IMR-90 (cell line): Measurements from ENCODE around the gene BANP. TPM values are rescaled to one million over a fixed set of nuclear protein-coding genes. Genes with fewer than 3 reads are reported as not detected.
"Not testable (repeated sequence)": the region's sequence is repeated elsewhere in the genome, so short reads cannot be mapped to it uniquely, and the experiment has no call there.

ENCODE experiments used
- ATAC-seq: fragments of 200-7000 bp; cut with Tn5 transposase; 2 replicates; pipeline ENCODE4 v1.9.1; 2020; ENCODE audit warnings: low read depth, mild to moderate bottlenecking, moderate library complexity
- BruUV-seq: library from RNA; stranded (reverse); fragments of 400-500 nt; replicated peaks from 2 replicates; lab custom pipeline; 2021; lab: Mats Ljungman, UMichigan
- CTCF ChIA-PET: fragments of 300-600 bp; formaldehyde crosslinking; extraction: SDS; loops from one replicate; lab custom pipeline; 2021; ENCODE audit warnings: antibody characterized with exemption; lab: Yijun Ruan, JAX
- POLR2A ChIA-PET: fragments of 300-600 bp; sonication (Branson Sonifier 250); formaldehyde crosslinking; loops from one replicate; lab custom pipeline; 2022; ENCODE audit warnings: antibody characterized with exemption; ENCODE audit not compliant: unreplicated experiment; lab: Charles Lee
- DNase-seq: peaks from one replicate; pipeline ENCODE4 v3.0.0; 2013
- H2AFZ ChIP-seq: replicated peaks from 2 replicates; pipeline ENCODE3; 2013; ENCODE audit warnings: low read length, mild to moderate bottlenecking; ENCODE audit not compliant: poor library complexity
- H2AK5ac ChIP-seq: 2 replicates; pipeline ENCODE4 v1.6.1; 2013; ENCODE audit warnings: low read depth, low read length, inconsistent platforms
- H2AK9ac ChIP-seq: replicated peaks from 2 replicates; pipeline ENCODE3; 2013; ENCODE audit warnings: mild to moderate bottlenecking, low read depth, low read length, moderate library complexity; ENCODE audit not compliant: poor library complexity
- H2BK120ac ChIP-seq: 2 replicates; pipeline ENCODE4 v1.6.1; 2013; ENCODE audit warnings: low read depth, low read length, inconsistent platforms
- H2BK15ac ChIP-seq: 3 replicates; pipeline ENCODE4 v1.6.1; 2013; ENCODE audit warnings: low read depth, low read length, inconsistent platforms
- H2BK20ac ChIP-seq: 2 replicates; pipeline ENCODE4 v1.6.1; 2013; ENCODE audit warnings: low read depth, mild to moderate bottlenecking, inconsistent platforms, low read length, moderate library complexity
- H2BK5ac ChIP-seq: 2 replicates; pipeline ENCODE4 v1.6.1; 2013; ENCODE audit warnings: mild to moderate bottlenecking, low read depth, low read length, inconsistent platforms; ENCODE audit not compliant: poor library complexity, severe bottlenecking
- H3K14ac ChIP-seq: replicated peaks from 2 replicates; pipeline ENCODE4 v1.6.1; 2013; ENCODE audit warnings: low read depth, low read length, inconsistent platforms
- H3K18ac ChIP-seq: 2 replicates; pipeline ENCODE4 v1.6.1; 2013; ENCODE audit warnings: low read depth, low read length, control low read depth
- H3K23ac ChIP-seq: 2 replicates; pipeline ENCODE4 v1.6.1; 2013; ENCODE audit warnings: low read depth, low read length, inconsistent platforms
- H3K27ac ChIP-seq: 2 replicates; pipeline ENCODE4 v1.5.1; 2013; ENCODE audit warnings: mild to moderate bottlenecking, control low read depth, low read length; ENCODE audit not compliant: insufficient read depth
- H3K27me3 ChIP-seq: 2 replicates; pipeline ENCODE4 v1.6.1; 2013; ENCODE audit warnings: low read length; ENCODE audit not compliant: control insufficient read depth, insufficient read depth
- H3K36me3 ChIP-seq: 2 replicates; pipeline ENCODE4 v1.6.1; 2013; ENCODE audit warnings: low read length, mixed read lengths; ENCODE audit not compliant: control insufficient read depth, insufficient read depth
- H3K4ac ChIP-seq: 2 replicates; pipeline ENCODE4 v1.6.1; 2013; ENCODE audit warnings: low read depth, low read length, inconsistent platforms
- H3K4me1 ChIP-seq: 2 replicates; pipeline ENCODE4 v1.6.1; 2013; ENCODE audit warnings: low read length, mixed read lengths; ENCODE audit not compliant: control insufficient read depth, insufficient read depth
- H3K4me2 ChIP-seq: 2 replicates; pipeline ENCODE4 v1.6.1; 2013; ENCODE audit warnings: low read depth, mild to moderate bottlenecking, control low read depth, low read length, moderate library complexity
- H3K4me3 ChIP-seq: 2 replicates; pipeline ENCODE4 v1.5.1; 2013; ENCODE audit warnings: low read depth, mild to moderate bottlenecking, control low read depth, low read length, moderate library complexity; ENCODE audit not compliant: insufficient read depth
- H3K56ac ChIP-seq: 2 replicates; pipeline ENCODE4 v1.6.1; 2013; ENCODE audit warnings: low read length, inconsistent platforms; ENCODE audit not compliant: insufficient read depth; ENCODE audit errors: extremely low read depth
- H3K79me1 ChIP-seq, 2 experiments: 2 replicates each; pipeline ENCODE4 v1.6.1; 2013; ENCODE audit warnings: low read length in 2 of 2, inconsistent platforms in 1 of 2, low read depth in 1 of 2
- H3K9ac ChIP-seq: 2 replicates; pipeline ENCODE4 v1.6.1; 2013; ENCODE audit warnings: low read depth, low read length, control low read depth
- H3K9me1 ChIP-seq: 2 replicates; pipeline ENCODE4 v1.6.1; 2013; ENCODE audit warnings: low read length, inconsistent platforms; ENCODE audit not compliant: insufficient read depth
- H3K9me3 ChIP-seq: 2 replicates; pipeline ENCODE4 v1.6.1; 2013; ENCODE audit warnings: low read length; ENCODE audit not compliant: control insufficient read depth, insufficient read depth
- H4K20me1 ChIP-seq: 2 replicates; pipeline ENCODE4 v1.6.1; 2013; ENCODE audit warnings: low read length, inconsistent platforms; ENCODE audit not compliant: insufficient read depth
- H4K5ac ChIP-seq: 2 replicates; pipeline ENCODE4 v1.6.1; 2013; ENCODE audit warnings: mild to moderate bottlenecking, low read depth, low read length, control low read depth
- H4K8ac ChIP-seq, 2 experiments: 2 replicates each; pipeline ENCODE4 v1.6.1; 2013; ENCODE audit warnings: low read depth in 2 of 2, low read length in 2 of 2, control low read depth in 1 of 2, inconsistent platforms in 1 of 2
- H4K91ac ChIP-seq: 2 replicates; pipeline ENCODE4 v1.6.1; 2013; ENCODE audit warnings: low read depth, low read length, inconsistent platforms; ENCODE audit not compliant: insufficient read depth
- WGBS, 2 experiments: methylation state at CpG; one replicate each; pipeline versions ENCODE4 v1.1.5 to v1.1.7; 2013; ENCODE audit warnings: missing lambda C conversion rate in 2 of 2; ENCODE audit not compliant: insufficient read length in 1 of 2; ENCODE audit errors: extremely low coverage in 2 of 2; 5-methylcytosine and 5-hydroxymethylcytosine counted together
- dilution Hi-C: fragments of 300-500 bp; cut with HindIII; formaldehyde crosslinking; loops from one replicate; pipeline ENCODE4 v1.14.3; 2018; ENCODE audit warnings: low sequenced_read_pairs; ENCODE audit not compliant: unreplicated experiment
- in situ Hi-C: fragments of 300-500 bp; cut with MboI; formaldehyde crosslinking; loops from 3 replicates; pipeline ENCODE4 v1.14.3; 2019; ENCODE audit warnings: low sequenced_read_pairs, inconsistent platforms, mixed read lengths
- intact Hi-C: fragments of 100-400 bp; cut with micrococcal nuclease; formaldehyde crosslinking; loops from 2 replicates; pipeline ENCODE4 v1.10.0; 2022
- polyA plus RNA-seq, 3 experiments: library from polyadenylated mRNA; depleted of rRNA; stranded (reverse); fragments of >200 nt; gene quantifications; 2 replicates each; pipeline ENCODE4 v1.2.3, GENCODE V29; 2012; ENCODE audit warnings: low replicate concordance in 1 of 3
- total RNA-seq: library from RNA; depleted of rRNA; stranded (reverse); fragments of >200 nt; gene quantifications from 2 replicates; pipeline ENCODE4 v1.2.3, GENCODE V29; 2012

Gene BANP
- total and polyA plus RNA-seq, 2 of the 4 experiments (the other 2 are of a cell fraction), result 17.4 to 17.9 TPM

- H3K9me1 ChIP-seq, H4K20me1 ChIP-seq, in situ Hi-C loops, POLR2A ChIA-PET, H3K4ac ChIP-seq, H3K9me3 ChIP-seq, H3K4me2 ChIP-seq, H3K4me3 ChIP-seq, CTCF ChIA-PET, H4K8ac ChIP-seq, H3K14ac ChIP-seq, DNase-seq, H2BK120ac ChIP-seq, H2BK15ac ChIP-seq, H3K27me3 ChIP-seq, H3K4me1 ChIP-seq, H3K18ac ChIP-seq, H4K91ac ChIP-seq, H3K9ac ChIP-seq, H3K27ac ChIP-seq, ATAC-seq, H2BK5ac ChIP-seq, BruUV-seq, H2AFZ ChIP-seq, H3K56ac ChIP-seq, dilution Hi-C loops, H2AK9ac ChIP-seq, H3K23ac ChIP-seq, H4K5ac ChIP-seq: not testable (repeated sequence)
- WGBS, 2 experiments, result 93% methylated on average over 12 of the region's 24 CpGs; no CpG with 5 or more reads in 1 of the 2 experiments
- Histone ChIP-seq H2BK20ac (0 out of 2 replicates have a peak overlapping the region, but pooled peaks have one; percentile 14), H3K36me3 (peaks cover 12% of the 10 kb centered on the region; the same call in 1 of the 2 replicates), H3K79me1 (peaks cover 3 to 14% of the 10 kb centered on the region in 2 experiments; a peak in 3 of 4 replicates), H2AK5ac (peak overlapping the region; percentile 56; the same call in 1 of the 2 replicates)
- intact Hi-C loops, result loop anchor here (10.0 kb wide), 1 partner anchor 359 kb away; the partner anchor contains the start of gene ZNF469
Observed at GRCh38 chr16:88025828-88026555, 74.8 kb downstream of the BANP start.
